ENCODE measurements around the gene TSPAN16.
A peak's percentile ranks its signal among the peaks of the same experiment; 100 is the strongest.

TSPAN16 gene

DNA sequence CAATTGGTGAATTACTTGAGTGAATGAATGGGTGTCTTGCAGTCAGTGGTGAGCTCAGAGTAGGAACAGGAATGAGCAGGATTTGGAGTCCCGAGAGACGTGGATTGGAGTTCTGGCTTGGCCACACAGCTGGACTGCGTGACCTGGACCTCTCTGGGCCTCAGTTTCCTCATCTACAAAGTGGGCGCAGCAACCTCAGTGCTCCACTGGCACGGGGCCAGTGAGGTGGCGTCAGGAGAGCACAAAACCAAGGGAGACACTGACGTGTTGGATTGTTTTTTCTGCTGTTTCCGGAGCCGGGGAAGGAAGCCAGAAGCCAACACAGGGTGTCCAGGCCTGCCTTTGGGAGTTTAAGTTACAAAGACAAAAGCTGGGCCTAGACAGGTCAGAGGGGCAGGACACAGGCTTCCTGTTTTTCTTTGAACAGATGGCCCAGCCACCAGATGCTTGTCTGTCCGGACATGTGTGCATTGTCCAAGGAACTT lies 27.1 kb upstream of the TSPAN16 start:
- Histone ChIP-seq H3K4me2 (ENCODE audit: low read length, poor library complexity, severe bottlenecking) (no peak overlapping the region), H3K27ac (ENCODE audit: low read length, poor library complexity, severe bottlenecking) (no peak overlapping the region), H2AFZ (ENCODE audit: low read depth, low read length) (no peak overlapping the region), H3K14ac (ENCODE audit: low read length in 2 of 2) (no peak overlapping the region), H3K79me1 (replicated peaks; ENCODE audit: low read length, poor library complexity, severe bottlenecking) (no peaks in the 10 kb centered on the region), H2BK5ac (ENCODE audit: low read depth, low read length, poor library complexity, severe bottlenecking) (no peak overlapping the region), H2BK12ac (ENCODE audit: low read length in 2 of 2) (peak overlapping the region in 1 of 2 experiments; percentile 63), H3K18ac (ENCODE audit: low read depth in 1 of 2, low read length in 2 of 2) (peak overlapping the region; percentile 15 to 38), H4K8ac (ENCODE audit: low read length) (peak overlapping the region; percentile 62), H3K36me3 (ENCODE audit: control insufficient read depth in 1 of 2, insufficient read depth in 2 of 2, low read depth in 1 of 2, low read length in 2 of 2) (no peaks in the 10 kb centered on the region), H3K9ac (ENCODE audit: low read length) (peak overlapping the region; percentile 29), H2AK5ac (ENCODE audit: low read length, severe bottlenecking) (no peak overlapping the region), H3K23ac (ENCODE audit: low read length in 2 of 2) (no peak overlapping the region), H3K4me3 (ENCODE audit: insufficient read depth in 1 of 2, low read depth in 1 of 2, low read length in 2 of 2) (no peak overlapping the region), H4K91ac (ENCODE audit: low read length) (peak overlapping the region; percentile 74), H3K4me1 (ENCODE audit: control insufficient read depth, insufficient read depth, low read depth, low read length) (peaks cover 12% of the 10 kb centered on the region), H2BK15ac (ENCODE audit: low read depth, poor library complexity, severe bottlenecking) (peak overlapping the region; percentile 33), H3K4ac (ENCODE audit: low read depth in 1 of 2, low read length in 2 of 2) (no peak overlapping the region), H2BK120ac (ENCODE audit: low read depth, low read length) (no peak overlapping the region), H3K27me3 (ENCODE audit: control insufficient read depth in 1 of 2, insufficient read depth in 1 of 2, low read length in 2 of 2) (peaks cover 0 to 1% of the 10 kb centered on the region in 2 experiments), H3K9me3 (ENCODE audit: control insufficient read depth, low read length) (no peaks in the 10 kb centered on the region)
- 46% methylated on average over 10 of the region's 10 CpGs for WGBS
- DNase-seq = peak; percentile 82

GRCh38 chr19:11269408-11269807 lies 26.6 kb upstream of the TSPAN16 start:
- Histone ChIP-seq H2BK5ac (ENCODE audit: low read depth, low read length, poor library complexity, severe bottlenecking) (no peak overlapping the region), H3K18ac (ENCODE audit: low read depth in 1 of 2, low read length in 2 of 2) (no peak overlapping the region), H3K27ac (ENCODE audit: low read length, poor library complexity, severe bottlenecking) (no peak overlapping the region), H3K9me3 (ENCODE audit: control insufficient read depth, low read length) (no peaks in the 10 kb centered on the region), H3K79me1 (replicated peaks; ENCODE audit: low read length, poor library complexity, severe bottlenecking) (no peaks in the 10 kb centered on the region), H3K4ac (ENCODE audit: low read depth in 1 of 2, low read length in 2 of 2) (no peak overlapping the region), H2AFZ (ENCODE audit: low read depth, low read length) (no peak overlapping the region), H3K36me3 (ENCODE audit: control insufficient read depth in 1 of 2, insufficient read depth in 2 of 2, low read depth in 1 of 2, low read length in 2 of 2) (no peaks in the 10 kb centered on the region), H3K27me3 (ENCODE audit: control insufficient read depth in 1 of 2, insufficient read depth in 1 of 2, low read length in 2 of 2) (peaks cover 0 to 4% of the 10 kb centered on the region in 2 experiments), H2BK15ac (ENCODE audit: low read depth, poor library complexity, severe bottlenecking) (no peak overlapping the region), H2BK12ac (ENCODE audit: low read length in 2 of 2) (no peak overlapping the region), H3K4me1 (ENCODE audit: control insufficient read depth, insufficient read depth, low read depth, low read length) (peaks cover 10% of the 10 kb centered on the region), H4K8ac (ENCODE audit: low read length) (no peak overlapping the region), H2AK5ac (ENCODE audit: low read length, severe bottlenecking) (no peak overlapping the region), H3K4me3 (ENCODE audit: insufficient read depth in 1 of 2, low read depth in 1 of 2, low read length in 2 of 2) (no peak overlapping the region), H3K14ac (ENCODE audit: low read length in 2 of 2) (no peak overlapping the region), H3K4me2 (ENCODE audit: low read length, poor library complexity, severe bottlenecking) (no peak overlapping the region), H3K23ac (ENCODE audit: low read length in 2 of 2) (no peak overlapping the region), H4K91ac (ENCODE audit: low read length) (no peak overlapping the region), H3K9ac (ENCODE audit: low read length) (peak overlapping the region; percentile 29), H2BK120ac (ENCODE audit: low read depth, low read length) (no peak overlapping the region)
- WGBS = 57% methylated on average over 4 of the region's 7 CpGs
- no peak for DNase-seq

- Histone ChIP-seq H3K27ac (ENCODE audit: low read length, poor library complexity, severe bottlenecking) (no peak overlapping the region), H3K14ac (ENCODE audit: low read length in 2 of 2) (no peak overlapping the region)
These were observed 22.7 kb upstream of the TSPAN16 start for GRCh38 chr19:11273296-11273695.

DNA sequence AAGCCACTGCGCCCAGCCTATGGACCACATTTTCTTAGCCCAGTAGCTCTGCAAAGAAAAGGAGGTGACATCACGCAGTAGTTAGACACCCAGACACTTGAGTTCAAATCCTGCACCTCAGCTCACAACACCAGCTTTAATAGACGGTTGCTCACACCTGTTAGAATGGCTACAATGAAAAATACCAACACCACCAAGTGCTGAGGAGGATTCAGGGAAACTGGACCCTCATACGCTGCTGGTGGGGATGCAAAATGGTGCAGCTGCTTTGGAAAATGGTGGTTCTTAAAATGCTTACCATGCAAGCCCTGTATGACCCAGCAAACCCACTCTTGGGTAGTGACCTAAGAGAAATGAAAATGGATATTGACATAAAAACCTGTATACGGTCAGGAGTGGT lies 22.0 kb upstream of the TSPAN16 start:
- Histone ChIP-seq H3K18ac (ENCODE audit: low read depth in 1 of 2, low read length in 2 of 2) (no peak overlapping the region), H2BK12ac (ENCODE audit: low read length in 2 of 2) (no peak overlapping the region), H2AFZ (ENCODE audit: low read depth, low read length) (no peak overlapping the region), H3K36me3 (ENCODE audit: control insufficient read depth in 1 of 2, insufficient read depth in 2 of 2, low read depth in 1 of 2, low read length in 2 of 2) (no peaks in the 10 kb centered on the region), H2BK120ac (ENCODE audit: low read depth, low read length) (no peak overlapping the region), H2BK5ac (ENCODE audit: low read depth, low read length, poor library complexity, severe bottlenecking) (no peak overlapping the region), H3K9ac (ENCODE audit: low read length) (no peak overlapping the region), H3K23ac (ENCODE audit: low read length in 2 of 2) (no peak overlapping the region), H2BK15ac (ENCODE audit: low read depth, poor library complexity, severe bottlenecking) (no peak overlapping the region), H3K4me3 (ENCODE audit: insufficient read depth in 1 of 2, low read depth in 1 of 2, low read length in 2 of 2) (no peak overlapping the region), H4K91ac (ENCODE audit: low read length) (no peak overlapping the region), H3K4ac (ENCODE audit: low read depth in 1 of 2, low read length in 2 of 2) (no peak overlapping the region), H3K27ac (ENCODE audit: low read length, poor library complexity, severe bottlenecking) (no peak overlapping the region), H3K27me3 (ENCODE audit: control insufficient read depth in 1 of 2, insufficient read depth in 1 of 2, low read length in 2 of 2) (peaks cover 0 to 14% of the 10 kb centered on the region in 2 experiments), H3K14ac (ENCODE audit: low read length in 2 of 2) (no peak overlapping the region), H3K4me2 (ENCODE audit: low read length, poor library complexity, severe bottlenecking) (no peak overlapping the region), H3K9me3 (ENCODE audit: control insufficient read depth, low read length) (no peaks in the 10 kb centered on the region), H3K79me1 (replicated peaks; ENCODE audit: low read length, poor library complexity, severe bottlenecking) (no peaks in the 10 kb centered on the region), H2AK5ac (ENCODE audit: low read length, severe bottlenecking) (no peak overlapping the region), H4K8ac (ENCODE audit: low read length) (no peak overlapping the region), H3K4me1 (ENCODE audit: control insufficient read depth, insufficient read depth, low read depth, low read length) (no peaks in the 10 kb centered on the region)
- DNase-seq = no peak
- 84% methylated on average over 4 of the region's 5 CpGs for WGBS

More at GRCh38 chr19:11273296-11273695, 22.7 kb upstream of the TSPAN16 start:
- WGBS = 72% methylated on average over 2 of the region's 2 CpGs
- Histone ChIP-seq H3K4me2 (ENCODE audit: low read length, poor library complexity, severe bottlenecking) (no peak overlapping the region), H4K8ac (ENCODE audit: low read length) (no peak overlapping the region), H2BK12ac (ENCODE audit: low read length in 2 of 2) (no peak overlapping the region), H3K18ac (ENCODE audit: low read depth in 1 of 2, low read length in 2 of 2) (no peak overlapping the region), H3K4ac (ENCODE audit: low read depth in 1 of 2, low read length in 2 of 2) (no peak overlapping the region), H3K9me3 (ENCODE audit: control insufficient read depth, low read length) (no peaks in the 10 kb centered on the region), H2BK15ac (ENCODE audit: low read depth, poor library complexity, severe bottlenecking) (no peak overlapping the region), H3K27me3 (ENCODE audit: control insufficient read depth in 1 of 2, insufficient read depth in 1 of 2, low read length in 2 of 2) (peaks cover 0 to 14% of the 10 kb centered on the region in 2 experiments), H3K4me1 (ENCODE audit: control insufficient read depth, insufficient read depth, low read depth, low read length) (peaks cover 2% of the 10 kb centered on the region), H2BK5ac (ENCODE audit: low read depth, low read length, poor library complexity, severe bottlenecking) (no peak overlapping the region), H2AFZ (ENCODE audit: low read depth, low read length) (no peak overlapping the region), H3K79me1 (replicated peaks; ENCODE audit: low read length, poor library complexity, severe bottlenecking) (no peaks in the 10 kb centered on the region), H4K91ac (ENCODE audit: low read length) (no peak overlapping the region), H2AK5ac (ENCODE audit: low read length, severe bottlenecking) (no peak overlapping the region), H3K36me3 (ENCODE audit: control insufficient read depth in 1 of 2, insufficient read depth in 2 of 2, low read depth in 1 of 2, low read length in 2 of 2) (no peaks in the 10 kb centered on the region), H3K4me3 (ENCODE audit: insufficient read depth in 1 of 2, low read depth in 1 of 2, low read length in 2 of 2) (no peak overlapping the region), H2BK120ac (ENCODE audit: low read depth, low read length) (no peak overlapping the region), H3K9ac (ENCODE audit: low read length) (no peak overlapping the region), H3K23ac (ENCODE audit: low read length in 2 of 2) (no peak overlapping the region)
- no peak for DNase-seq
